ENCODE data around the gene C1RL.

Gene C1RL

GRCh38 chr12:7137908-7138307 is 28.9 kb upstream of the C1RL start:
- no peak for DNase-seq (ENCODE audit: low read depth)

GRCh38 chr12:7136676-7137075 is 27.7 kb upstream of the C1RL start:
- DNase-seq (ENCODE audit: low read depth): no peak

GRCh38 chr12:7136071-7136470 is 27.1 kb upstream of the C1RL start:
- no peak for DNase-seq (ENCODE audit: low read depth)

GRCh38 chr12:7134396-7135166 is 25.6 kb upstream of the C1RL start:
- DNase-seq (ENCODE audit: low read depth): no peak

- DNase-seq (ENCODE audit: low read depth): no peak
Observed at GRCh38 chr12:7131502-7131866, 22.5 kb upstream of the C1RL start.

- no peak for DNase-seq (ENCODE audit: low read depth)
Observed at GRCh38 chr12:7130701-7131501, 21.9 kb upstream of the C1RL start.

- DNase-seq (ENCODE audit: low read depth): peak; percentile 68
Observed at GRCh38 chr12:7129872-7130691, 21.1 kb upstream of the C1RL start, which contains the start of gene CLSTN3. Gene CLSTN3 (plus strand): TSS chr12:7130371. CDS start chr12:7130649, 278 bp downstream.

- no peak for DNase-seq (ENCODE audit: low read depth)
Observed at GRCh38 chr12:7129287-7129871, 20.4 kb upstream of the C1RL start.

- DNase-seq (ENCODE audit: low read depth): no peak
Observed at GRCh38 chr12:7128681-7129286, 19.8 kb upstream of the C1RL start, which contains the start of gene RBP5. Gene RBP5 (minus strand): TSS chr12:7128889. CDS start chr12:7128775, 114 bp downstream.

- DNase-seq (ENCODE audit: low read depth): no peak
Observed at GRCh38 chr12:7127916-7128626, 19.1 kb upstream of the C1RL start.

- DNase-seq (ENCODE audit: low read depth): no peak
Observed at GRCh38 chr12:7125632-7126227, 16.7 kb upstream of the C1RL start.

GRCh38 chr12:7123806-7124522 is 14.9 kb upstream of the C1RL start:
- DNase-seq (ENCODE audit: low read depth): no peak

GRCh38 chr12:7122811-7123769 is 14.1 kb upstream of the C1RL start:
- DNase-seq (ENCODE audit: low read depth): no peak

- no peak for DNase-seq (ENCODE audit: low read depth)
Observed at GRCh38 chr12:7121324-7121723, 12.3 kb upstream of the C1RL start.

GRCh38 chr12:7120166-7120565 is 11.2 kb upstream of the C1RL start:
- DNase-seq (ENCODE audit: low read depth): no peak

GRCh38 chr12:7118881-7119280 is 9.9 kb upstream of the C1RL start:
- no peak for DNase-seq (ENCODE audit: low read depth)

GRCh38 chr12:7117670-7118069 is 8.7 kb upstream of the C1RL start:
- DNase-seq (ENCODE audit: low read depth): no peak

GRCh38 chr12:7116916-7117315 is 7.9 kb upstream of the C1RL start:
- no peak for DNase-seq (ENCODE audit: low read depth)

- DNase-seq (ENCODE audit: low read depth): no peak
Observed at GRCh38 chr12:7116196-7116595, 7.2 kb upstream of the C1RL start.
